Dermis blood vessel endothelial cell (primary cell): Measurements from ENCODE around the gene CDC42SE2. TPM values are rescaled to one million over a fixed set of nuclear protein-coding genes. Genes with fewer than 3 reads are reported as not detected.
"Not testable (repeated sequence)": the region's sequence is repeated elsewhere in the genome, so short reads cannot be mapped to it uniquely, and the experiment has no call there.

Experiments
- DNase-seq: peaks from one replicate; pipeline ENCODE4 v3.0.0; 2010
- total RNA-seq: library from RNA; depleted of rRNA; stranded (reverse); fragments of >200 nt; gene quantifications from 2 replicates; pipeline ENCODE4 v1.2.3, GENCODE V29; 2014

CDC42SE2 gene
- total RNA-seq, 1 donor from 2014 or later = 55.5 TPM

DNA sequence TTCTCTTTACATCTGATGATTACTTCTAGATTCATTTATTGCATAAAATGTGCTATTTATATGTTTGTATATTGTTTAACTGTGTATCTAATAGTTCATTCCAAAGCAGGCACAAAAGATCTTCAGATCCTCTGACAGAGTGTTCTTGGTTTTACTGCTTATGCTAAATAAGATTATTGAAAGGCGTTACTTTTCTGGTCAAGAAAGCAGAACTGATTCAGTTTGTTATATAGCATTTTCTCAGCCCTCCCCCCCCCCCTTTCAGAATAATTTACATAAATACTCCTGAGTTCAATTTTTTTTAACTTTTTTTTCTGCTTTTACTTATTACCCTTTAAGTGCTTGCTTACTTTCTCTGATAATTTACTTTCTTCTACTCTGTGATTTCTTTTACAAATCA is 15.4 kb downstream of the CDC42SE2 start:
- DNase-seq = no peak

DNA sequence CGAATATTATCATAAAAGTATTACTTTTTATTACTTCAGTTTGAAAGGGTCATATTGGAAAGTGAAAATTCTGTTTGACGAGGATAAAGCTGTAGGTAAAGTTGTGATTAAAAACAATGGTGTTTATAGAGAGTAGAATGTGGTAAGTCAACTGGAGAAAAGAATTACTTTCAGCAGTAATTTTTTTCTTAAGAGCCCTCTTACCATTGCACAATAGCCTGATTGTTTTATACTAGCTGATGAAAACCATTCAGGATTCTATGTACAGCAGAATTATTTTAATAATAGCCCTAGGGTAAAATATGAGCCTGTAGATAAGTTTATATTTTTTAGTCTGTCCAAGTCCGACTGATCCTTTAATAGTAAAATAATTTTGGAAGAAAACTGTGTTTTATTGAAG is 16.6 kb downstream of the CDC42SE2 start:
- DNase-seq = no peak

DNA sequence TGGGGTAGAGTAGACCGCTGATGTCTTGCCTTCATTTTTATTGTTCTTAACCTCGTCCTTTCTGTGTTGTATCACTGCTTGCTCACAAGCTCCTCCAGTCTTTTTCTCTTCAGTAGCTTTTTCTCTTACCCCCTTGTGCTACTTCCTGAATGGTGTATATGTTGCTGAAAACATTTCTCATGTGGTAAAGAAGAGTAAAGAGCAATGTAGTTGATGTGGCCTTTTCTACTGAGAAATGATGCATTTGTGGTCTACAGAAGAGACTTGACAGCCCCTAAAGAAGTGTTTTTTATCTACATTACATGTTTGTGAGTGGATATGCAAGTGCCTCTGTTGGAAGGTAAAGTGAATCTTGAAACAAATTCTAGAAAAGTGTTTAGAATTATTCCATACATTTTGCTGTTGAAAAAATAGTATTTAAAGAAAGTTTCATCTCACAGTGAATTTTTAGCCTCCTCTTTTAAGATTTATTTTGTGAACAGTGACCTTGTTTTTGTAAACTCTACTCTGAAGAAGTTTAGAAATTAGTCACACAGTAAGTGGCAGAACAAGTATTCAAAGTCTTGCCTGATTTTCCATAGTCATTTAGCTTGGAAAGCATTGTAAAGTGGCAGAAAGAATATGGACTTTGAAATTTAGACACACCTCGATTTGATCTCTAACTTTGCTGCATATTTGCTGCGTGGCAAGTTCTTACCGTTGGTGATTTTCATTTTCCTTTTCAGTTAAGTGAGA is 17.4 kb downstream of the CDC42SE2 start:
- no peak for DNase-seq

DNA sequence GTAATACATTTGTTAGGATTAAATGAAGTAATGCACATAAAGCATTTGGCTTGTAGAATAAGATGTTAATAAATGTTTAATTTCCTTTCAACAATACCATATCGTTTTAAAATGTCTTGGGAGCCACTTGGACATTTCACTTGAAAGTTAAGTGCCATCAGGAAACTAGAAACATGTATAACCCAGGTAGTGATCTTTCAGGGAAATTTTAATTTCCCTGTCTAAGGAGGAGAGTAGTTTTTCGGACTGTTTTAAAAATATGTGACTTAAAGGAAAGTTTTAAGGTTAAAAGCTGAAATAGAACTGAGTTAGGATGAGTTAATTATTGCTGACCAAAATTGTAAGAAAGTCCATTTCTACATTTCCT is 18.0 kb downstream of the CDC42SE2 start:
- DNase-seq = no peak

DNA sequence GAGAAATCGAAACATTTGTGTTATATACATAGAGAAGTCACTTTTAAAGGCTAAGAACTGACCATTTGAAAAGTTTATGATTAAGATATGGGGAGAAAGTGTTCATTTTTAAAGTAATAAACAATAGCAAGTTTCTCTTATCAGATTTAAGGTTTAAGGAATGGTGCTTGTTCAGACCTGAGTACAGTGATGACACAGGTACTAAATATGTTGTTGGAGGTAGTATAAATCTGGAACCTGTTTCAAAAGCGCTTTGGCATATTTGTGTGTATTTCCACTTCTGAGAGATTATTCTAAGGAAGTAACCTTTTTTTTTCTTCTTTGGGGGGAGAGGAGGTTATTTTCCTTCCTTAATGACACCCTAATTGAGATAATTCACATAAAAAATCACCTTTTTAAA is 18.4 kb downstream of the CDC42SE2 start:
- DNase-seq = no peak

DNA sequence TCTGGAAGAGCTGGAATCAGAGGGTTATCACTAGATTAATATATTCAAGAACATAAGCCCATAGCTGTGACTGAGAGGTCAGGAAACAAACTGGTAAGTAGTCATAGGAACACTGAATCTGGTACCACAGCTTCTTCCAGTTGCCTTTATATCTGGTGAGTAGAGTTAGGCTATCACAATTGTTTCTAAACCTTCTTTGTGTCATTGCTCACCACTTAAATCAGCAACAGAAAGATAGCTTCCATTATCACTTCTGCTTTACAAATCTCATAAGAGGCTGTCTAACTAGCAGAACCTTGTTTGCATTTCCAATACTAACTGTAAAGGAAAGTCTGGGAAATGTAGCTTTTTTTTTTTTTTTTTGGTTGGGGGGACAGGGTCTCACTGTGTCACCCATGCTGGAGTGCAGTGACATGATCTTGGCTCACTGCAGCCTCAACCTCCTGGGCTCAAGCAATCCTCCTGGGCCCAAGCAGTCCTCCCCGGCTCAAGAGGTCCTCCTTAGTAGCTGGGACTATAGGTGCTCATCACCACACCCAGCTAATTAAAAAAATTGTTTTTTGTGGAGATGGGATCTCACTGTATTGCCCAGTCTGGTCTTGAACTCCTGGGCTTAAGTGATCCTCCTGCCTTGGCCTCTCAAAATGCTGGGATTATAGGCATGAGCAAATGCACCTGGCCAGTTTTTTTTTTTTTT is 22.0 kb downstream of the CDC42SE2 start:
- no peak for DNase-seq

DNA sequence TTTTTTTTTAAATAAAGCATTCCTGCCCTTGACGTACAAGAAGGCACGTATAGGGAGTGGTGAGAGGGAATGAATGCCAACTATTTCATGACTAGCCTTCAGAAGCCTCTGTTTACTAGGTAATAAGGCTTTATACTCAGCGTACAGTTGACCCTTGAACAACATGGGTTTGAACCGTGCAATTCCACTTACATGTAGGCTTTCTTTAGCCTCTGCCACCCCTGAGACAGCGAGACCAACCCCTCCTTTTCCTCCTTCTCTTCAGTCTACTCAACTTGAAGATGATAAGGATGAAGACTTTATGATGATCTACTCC is 22.5 kb downstream of the CDC42SE2 start:
- no peak for DNase-seq

DNA sequence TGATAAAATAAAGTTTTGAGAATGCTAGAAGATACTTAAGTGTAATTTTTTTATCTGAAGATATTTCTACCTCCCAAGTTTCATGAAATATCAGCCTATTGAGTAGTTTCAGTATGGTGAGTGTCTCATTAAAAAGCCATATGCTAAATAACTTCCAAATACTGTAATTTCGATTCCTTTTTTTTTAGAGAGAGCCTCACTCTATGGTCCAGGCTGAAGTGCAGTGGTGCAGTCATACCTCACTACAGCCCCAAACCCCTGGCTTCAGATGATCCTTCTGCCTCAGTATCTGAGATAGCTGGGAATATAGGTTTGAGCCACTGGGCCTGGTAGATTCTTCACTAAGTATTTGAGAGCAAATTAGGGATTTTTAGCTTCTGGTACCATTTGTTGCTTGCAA is 24.5 kb downstream of the CDC42SE2 start:
- DNase-seq = no peak

DNA sequence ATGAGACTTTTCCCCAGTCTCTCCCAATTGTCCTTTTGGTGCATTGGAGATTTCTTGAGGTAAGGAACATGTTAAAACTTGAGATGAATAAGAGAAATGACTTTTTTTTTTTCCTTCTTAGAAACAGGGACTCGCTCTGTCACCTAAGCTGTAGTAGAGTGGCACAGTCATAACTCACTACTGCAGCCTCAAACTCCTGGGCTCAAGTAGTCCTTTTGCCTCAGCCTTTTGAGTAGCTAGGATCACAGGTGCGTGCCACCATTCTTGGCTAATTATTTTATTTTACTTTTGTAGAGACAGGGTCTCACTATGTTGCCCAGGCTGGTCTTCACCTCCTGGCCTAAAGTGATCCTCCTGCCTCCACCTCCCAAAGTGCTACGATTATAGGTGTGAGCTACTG is 25.9 kb downstream of the CDC42SE2 start:
- DNase-seq = no peak

DNA sequence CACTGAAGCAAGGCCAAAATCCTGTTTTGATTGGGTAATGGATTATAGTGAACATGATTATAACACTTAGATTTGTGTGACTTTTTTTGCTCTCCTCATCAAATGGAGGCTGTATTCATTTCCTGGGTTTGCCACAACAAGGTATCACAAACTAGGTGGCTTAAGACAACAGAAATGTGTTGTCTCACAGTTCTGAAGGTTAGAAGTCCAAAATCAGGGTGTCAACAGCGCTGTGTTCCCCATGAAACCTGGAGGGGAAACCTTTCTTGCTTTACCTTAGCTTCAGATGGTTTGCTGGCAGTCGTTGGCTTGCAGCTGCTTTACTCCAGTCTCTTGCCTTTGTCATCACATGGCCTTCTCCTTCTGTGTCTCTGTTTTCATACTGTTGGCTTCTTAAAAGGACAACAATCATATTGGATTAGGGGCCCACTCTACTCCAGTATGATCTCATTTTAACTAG is 32.4 kb downstream of the CDC42SE2 start:
- DNase-seq = no peak

DNA sequence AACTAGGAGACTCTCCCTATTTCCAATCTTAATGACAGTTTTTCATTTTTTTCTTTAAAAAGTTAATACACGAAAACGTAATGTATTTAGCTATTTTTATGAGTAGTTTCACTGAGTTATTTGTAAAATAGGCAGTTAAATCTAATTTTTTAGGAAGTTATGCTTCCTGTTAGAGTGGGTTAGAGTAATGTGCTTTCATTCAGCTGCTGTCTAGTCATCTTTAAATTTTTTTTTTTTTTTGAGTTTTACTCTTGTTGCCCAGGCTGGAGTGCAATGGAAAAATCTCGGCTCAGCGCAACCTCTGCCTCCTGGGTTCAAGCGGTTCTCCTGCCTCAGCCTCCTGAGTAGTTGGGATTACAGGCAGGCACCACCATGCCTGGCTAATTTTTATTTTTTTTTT is 34.0 kb downstream of the CDC42SE2 start:
- DNase-seq = no peak

DNA sequence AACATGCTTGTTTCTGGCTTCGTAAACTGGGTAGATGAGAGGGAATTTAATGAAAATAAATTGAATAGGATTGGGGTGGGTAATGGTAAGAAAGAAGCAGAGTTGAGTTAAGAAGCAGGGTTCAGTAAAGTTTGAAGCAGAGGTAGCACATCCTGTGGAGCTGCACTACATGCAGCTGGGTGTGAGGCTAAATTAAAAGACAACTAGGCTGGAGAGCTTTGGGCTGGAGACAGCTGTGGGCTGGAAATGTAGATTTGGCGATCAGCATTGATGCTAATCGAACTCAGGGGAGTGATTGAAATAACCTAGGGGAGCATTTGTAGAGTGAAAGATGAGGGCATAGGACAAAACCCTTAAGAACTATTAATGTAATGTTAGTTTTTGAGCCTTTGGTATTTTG is 35.6 kb downstream of the CDC42SE2 start:
- DNase-seq = no peak

DNA sequence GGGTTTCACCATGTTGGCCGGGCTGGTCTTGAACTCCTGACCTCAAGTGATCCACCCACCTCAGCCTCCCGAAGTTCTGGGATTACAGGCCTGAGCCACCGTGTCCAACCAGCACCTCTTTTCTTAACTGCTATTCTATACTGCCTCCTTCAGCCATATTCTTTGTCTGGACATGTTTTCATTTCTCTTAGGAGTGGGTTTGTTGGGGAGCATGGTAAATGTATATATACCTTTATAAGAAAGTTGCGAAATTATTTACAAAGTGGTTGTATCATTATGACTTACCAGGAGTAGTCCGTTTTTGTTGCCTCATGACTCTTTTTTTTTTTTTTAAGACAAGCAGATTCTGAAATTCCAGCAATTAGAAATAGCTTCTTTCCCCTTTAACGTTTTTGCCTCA is 38.7 kb downstream of the CDC42SE2 start:
- no peak for DNase-seq

DNA sequence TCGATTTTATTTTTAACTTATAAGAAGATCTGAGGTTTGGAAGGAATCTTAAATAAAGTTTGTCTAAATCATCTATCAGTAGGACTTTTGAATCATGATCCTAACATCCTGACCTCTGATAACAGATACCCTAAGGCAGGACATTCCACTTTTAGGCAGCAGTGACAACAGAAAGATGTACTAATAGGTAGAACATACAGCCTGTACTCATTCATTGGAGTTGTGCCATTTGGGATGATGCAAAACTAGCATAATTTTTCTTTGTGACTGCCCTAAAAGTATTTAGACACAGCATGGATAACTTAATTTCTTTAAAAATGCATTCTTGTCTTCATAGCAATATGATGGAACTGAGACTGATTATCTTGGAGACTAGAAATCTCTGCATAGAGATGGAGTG is 39.7 kb downstream of the CDC42SE2 start:
- no peak for DNase-seq

DNA sequence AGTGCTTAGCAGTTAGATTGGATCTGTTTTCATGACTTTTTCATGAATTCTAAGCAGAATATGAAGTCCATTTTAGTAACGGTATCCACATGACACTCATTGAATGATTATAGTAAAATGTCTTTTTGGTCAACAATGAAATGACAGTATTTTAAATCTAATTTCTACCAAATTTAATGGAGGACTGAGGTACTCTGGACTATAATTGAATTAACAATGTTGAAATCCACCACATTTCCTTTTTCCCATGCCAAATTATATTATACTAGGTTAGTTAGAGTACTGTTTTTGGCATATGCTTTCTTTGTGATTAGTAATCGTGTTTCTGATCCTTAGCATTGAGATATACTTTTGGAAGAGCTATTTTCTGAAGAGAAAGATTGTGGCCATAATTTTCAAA is 40.6 kb downstream of the CDC42SE2 start:
- DNase-seq = no peak

DNA sequence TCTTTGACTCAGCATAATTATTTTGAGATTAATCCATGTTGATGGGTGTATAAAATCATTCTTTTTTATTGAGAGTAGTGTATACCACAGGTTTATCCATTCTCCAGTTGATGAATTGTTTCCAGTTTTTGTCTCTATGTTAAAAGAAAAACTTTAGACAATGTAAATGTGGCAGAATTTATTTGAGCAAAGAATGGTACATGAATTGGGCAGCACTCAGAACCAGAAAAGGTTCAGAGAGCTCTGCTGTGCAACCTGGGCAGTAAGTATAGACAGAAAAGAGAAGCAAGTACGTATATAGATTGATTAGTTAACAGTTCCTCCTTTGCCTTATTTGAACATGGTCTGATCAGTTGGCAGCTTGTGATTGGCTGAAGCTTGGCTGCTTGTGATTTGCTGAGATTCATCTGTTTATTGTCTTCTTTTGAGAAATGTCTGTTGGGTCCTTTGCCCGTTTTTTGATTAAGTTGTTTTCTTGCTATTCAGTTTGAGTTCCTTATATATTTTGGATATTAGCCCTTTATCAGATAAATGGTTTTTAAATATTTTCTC is 41.4 kb downstream of the CDC42SE2 start:
- no peak for DNase-seq

DNA sequence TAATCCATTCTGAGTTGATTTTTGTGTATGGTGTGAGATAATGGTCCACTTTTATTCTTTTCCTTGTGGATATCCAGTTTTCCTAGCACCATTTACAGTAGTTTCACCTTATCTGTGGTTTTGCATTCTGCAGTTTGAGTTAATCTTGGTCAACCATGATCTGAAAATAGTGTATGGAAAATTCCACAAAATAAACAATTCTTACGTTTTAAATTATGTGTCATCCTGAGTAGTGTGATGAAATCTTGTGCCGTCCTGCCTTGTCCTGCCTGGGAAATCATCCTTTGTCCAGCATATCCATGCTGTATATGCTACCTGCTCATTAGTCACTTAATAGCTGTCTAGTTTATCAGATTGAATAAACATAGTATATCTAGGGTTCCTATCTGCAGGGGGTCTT is 42.1 kb downstream of the CDC42SE2 start:
- DNase-seq = no peak

DNA sequence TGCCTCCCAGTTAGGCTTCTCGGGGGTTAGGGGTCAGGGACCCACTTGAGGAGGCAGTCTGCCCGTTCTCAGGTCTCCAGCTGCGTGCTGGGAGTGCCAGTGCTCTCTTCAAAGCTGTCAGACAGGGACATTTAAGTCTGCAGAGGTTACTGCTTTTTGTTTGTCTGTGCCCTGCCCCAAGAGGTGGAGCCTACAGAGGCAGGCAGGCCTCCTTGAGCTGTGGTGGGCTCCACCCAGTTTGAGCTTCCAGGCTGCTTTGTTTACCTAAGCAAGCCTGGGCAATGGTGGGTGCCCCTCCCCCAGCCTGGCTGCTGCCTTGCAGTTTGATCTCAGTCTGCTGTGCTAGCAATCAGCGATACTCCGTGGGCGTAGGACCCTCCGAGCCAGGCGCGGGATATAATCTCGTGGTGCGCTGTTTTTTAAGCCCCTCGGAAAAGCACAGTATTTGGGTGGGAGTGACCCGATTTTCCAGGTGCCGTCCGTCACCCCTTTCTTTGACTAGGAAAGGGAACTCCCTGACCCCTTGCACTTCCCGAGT is 48.5 kb downstream of the CDC42SE2 start:
- DNase-seq = not testable (repeated sequence)

DNA sequence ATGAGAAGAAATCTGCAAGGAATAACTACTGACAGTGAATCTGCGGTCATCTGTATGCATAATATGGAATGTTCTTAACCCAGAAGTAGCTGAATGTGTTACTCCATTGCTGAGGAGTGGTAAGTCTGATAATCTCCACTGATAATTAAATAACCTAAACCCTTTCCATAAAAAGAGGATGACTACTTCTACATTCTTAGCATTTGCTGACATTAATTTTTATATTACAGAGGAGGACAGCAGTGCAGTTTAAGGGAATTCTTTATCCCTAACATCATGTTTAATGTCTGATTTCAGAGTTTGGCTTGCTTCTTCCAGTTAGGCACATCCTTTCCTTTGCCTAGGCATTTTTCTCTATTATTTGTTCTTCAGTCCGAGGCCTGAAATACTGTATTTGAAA is 52.2 kb downstream of the CDC42SE2 start:
- no peak for DNase-seq

DNA sequence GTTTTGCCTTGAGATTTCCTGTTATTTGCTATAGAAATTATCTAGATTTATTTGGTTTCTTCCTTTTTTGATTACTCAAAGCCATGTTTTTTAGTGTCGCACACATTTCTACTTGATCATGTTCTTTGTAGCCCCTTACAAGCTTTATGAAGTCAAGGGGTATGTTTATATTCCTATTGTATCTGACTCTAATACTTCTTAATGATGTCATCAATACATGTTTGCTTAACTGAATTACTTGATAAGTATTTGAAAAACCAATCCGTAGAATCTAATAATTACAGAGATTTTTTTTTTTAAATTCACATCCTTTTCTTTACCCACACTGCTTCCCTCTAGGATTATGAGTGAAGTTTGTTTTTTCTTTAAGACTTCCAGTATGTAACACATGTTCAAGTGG is 53.0 kb downstream of the CDC42SE2 start:
- no peak for DNase-seq

DNA sequence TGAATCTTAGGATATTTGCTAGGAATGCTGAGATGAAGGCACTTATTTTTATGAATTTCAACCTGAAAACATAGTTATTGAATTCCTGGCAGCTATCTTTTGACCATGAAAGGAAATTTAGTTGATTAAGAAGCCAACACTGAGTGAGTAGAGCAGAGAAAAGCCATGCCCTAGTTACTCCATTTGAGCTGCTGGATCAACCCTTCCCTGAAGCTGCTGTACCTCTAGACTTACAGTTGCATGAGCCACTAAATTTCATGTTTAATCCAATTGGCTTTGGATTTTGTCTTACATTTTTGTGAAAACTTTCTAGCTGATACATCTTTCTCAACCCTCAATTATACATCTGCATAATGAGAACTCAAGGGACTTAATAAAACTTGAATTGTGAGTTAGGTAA is 54.6 kb downstream of the CDC42SE2 start:
- no peak for DNase-seq

DNA sequence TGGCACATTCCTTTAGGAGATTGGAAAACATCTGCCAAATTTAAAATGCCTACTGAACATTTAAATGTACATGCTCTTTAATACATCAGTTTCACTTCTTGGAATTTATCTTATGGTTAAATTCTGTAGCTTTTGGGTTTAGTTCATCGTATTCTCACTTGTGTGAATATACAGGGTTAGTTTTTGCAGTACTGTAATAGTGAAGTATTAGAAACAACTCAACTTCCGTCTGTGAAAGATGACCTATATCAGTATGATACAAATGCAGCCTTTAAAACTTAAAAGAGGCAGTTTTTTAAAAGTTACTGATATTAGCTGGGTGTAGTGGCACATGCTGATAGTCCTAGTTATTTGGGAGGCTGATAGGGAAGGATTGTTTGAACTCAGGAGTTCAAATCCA is 57.2 kb downstream of the CDC42SE2 start:
- DNase-seq = no peak

DNA sequence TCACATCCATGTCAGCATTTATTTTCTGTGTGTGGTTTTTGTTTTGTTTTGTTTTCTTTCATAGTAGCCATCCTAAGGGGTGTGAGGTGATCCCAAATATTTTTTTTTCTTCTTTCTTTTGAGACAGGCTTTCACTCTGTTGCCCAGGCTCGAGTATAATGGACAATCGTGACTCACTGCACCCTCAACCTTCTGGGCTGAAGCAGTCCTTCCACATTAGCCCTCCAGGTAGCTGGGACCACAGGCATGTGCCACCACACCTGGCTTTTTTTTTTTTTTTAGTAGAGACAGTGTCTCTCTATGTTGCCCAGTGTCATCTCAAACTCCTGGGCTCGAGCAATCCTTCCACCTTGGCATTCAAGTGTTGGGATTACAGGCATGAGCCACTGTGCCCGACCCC is 59.1 kb downstream of the CDC42SE2 start:
- no peak for DNase-seq

DNA sequence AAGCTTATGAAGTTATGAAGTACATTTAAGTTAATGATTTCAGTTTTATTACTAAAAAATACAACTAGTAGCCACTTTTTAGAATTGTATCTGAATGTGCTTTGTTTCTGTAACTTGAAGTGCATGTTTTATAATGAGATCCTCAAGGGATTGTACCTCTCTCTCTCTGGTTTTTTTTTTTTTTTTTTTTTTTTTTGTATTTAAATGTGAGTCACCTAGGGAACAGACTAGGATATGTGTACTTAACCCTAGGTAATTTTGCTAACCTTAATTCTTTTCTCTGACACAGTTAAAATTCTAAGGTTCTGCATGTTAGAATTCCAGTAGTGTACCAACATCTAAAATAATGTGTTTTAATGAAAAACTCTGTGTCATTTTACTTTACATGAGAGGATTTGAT is 59.5 kb downstream of the CDC42SE2 start:
- DNase-seq = no peak
